HepG2 (cell line): ENCODE measurements around the gene NACC2. TPM values are rescaled to one million over a fixed set of nuclear protein-coding genes. Genes with fewer than 3 reads are reported as not detected.
A peak's percentile ranks its signal among the peaks of the same experiment; 100 is the strongest.

Experiments used
- ATAC-seq: fragments of 200-7000 bp; cut with Tn5 transposase; 3 replicates; pipeline ENCODE4 v1.9.1; 2020; ENCODE audit warnings: mild to moderate bottlenecking, moderate library complexity
- BruUV-seq: library from RNA; stranded (reverse); fragments of 400-500 nt; replicated peaks from 2 replicates; lab custom pipeline; 2021; lab: Mats Ljungman, UMichigan
- CTCF ChIA-PET: fragments of 300-600 bp; formaldehyde crosslinking; extraction: SDS; loops from one replicate; lab custom pipeline; 2021; ENCODE audit warnings: low total read pairs, inconsistent platforms, low intra/inter-chr PET ratio; lab: Yijun Ruan, JAX
- POLR2A ChIA-PET: fragments of 350-600 bp; sonication (Branson Sonifier 250); formaldehyde crosslinking; loops from one replicate; lab custom pipeline; 2020; ENCODE audit warnings: antibody characterized with exemption, inconsistent platforms; lab: Yijun Ruan, JAX
- DNase-seq: peaks from one replicate; pipeline ENCODE4 v3.0.0-alpha.2; 2015; ENCODE audit warnings: low spot score
- FAIRE-seq: peaks from 3 replicates; lab custom pipeline; 2011; peaks lifted over from hg19 to GRCh38; lab: Jason Lieb, UNC
- H2AFZ ChIP-seq: one replicate; pipeline ENCODE4 v1.6.1; 2011; ENCODE audit warnings: low read length, inconsistent platforms
- H3K27ac ChIP-seq: fragments of 300-600 bp; 3 replicates; pipeline ENCODE4 v1.8.0; 2011; ENCODE audit warnings: mixed run types, mild to moderate bottlenecking, mixed read lengths, low read length, inconsistent platforms; ENCODE audit not compliant: insufficient read depth; ENCODE audit errors: extremely low read length
- H3K27me3 ChIP-seq, 2 experiments: fragments of 200-600 bp in 1 of 2; 2 replicates in 1 of 2; 3 replicates in 1 of 2; pipeline versions ENCODE4 v1.6.0 to v1.8.0; 2011; ENCODE audit warnings: low read length in 2 of 2, mild to moderate bottlenecking in 2 of 2, moderate library complexity in 2 of 2, inconsistent platforms in 1 of 2; ENCODE audit not compliant: insufficient read depth in 2 of 2, control insufficient read depth in 1 of 2
- H3K36me3 ChIP-seq, 2 experiments: fragments of 200-600 bp in 1 of 2; replicated peaks in 1 of 2; 2 replicates in 1 of 2; 3 replicates in 1 of 2; pipeline versions ENCODE4 v1.5.1 to v1.8.0; 2011; ENCODE audit warnings: low read length in 2 of 2, inconsistent platforms in 1 of 2; ENCODE audit not compliant: insufficient read depth in 2 of 2, control insufficient read depth in 1 of 2
- H3K4me1 ChIP-seq: 2 replicates; pipeline ENCODE4 v1.5.1; 2012; ENCODE audit warnings: low read length, inconsistent platforms; ENCODE audit not compliant: insufficient read depth
- H3K4me2 ChIP-seq: 2 replicates; pipeline ENCODE4 v1.6.0; 2011; ENCODE audit warnings: low read depth, low read length, inconsistent platforms
- H3K4me3 ChIP-seq, 3 experiments: fragments of 200-600 bp in 1 of 3; sonication (generic), shearing (Covaris generic) in 1 of 3; replicated peaks in 1 of 3; 2 replicates each; pipeline ENCODE4 v1.5.1; 2011 to 2016; ENCODE audit warnings: low read length in 3 of 3, inconsistent platforms in 2 of 3, low read depth in 2 of 3, mild to moderate bottlenecking in 2 of 3, control low read depth in 1 of 3, mixed read lengths in 1 of 3; ENCODE audit not compliant: insufficient read depth in 1 of 3
- H3K79me2 ChIP-seq: one replicate; pipeline ENCODE4 v1.6.1; 2011; ENCODE audit warnings: low read length, inconsistent platforms; ENCODE audit not compliant: insufficient read depth
- H3K9ac ChIP-seq: 2 replicates; pipeline ENCODE4 v1.6.0; 2011; ENCODE audit warnings: mild to moderate bottlenecking, low read depth, low read length, inconsistent platforms; ENCODE audit not compliant: insufficient read depth
- H3K9me3 ChIP-seq: 2 replicates; pipeline ENCODE4 v1.5.1; 2012; ENCODE audit warnings: mild to moderate bottlenecking, low read length
- H4K20me1 ChIP-seq: 2 replicates; pipeline ENCODE4 v1.6.0; 2011; ENCODE audit warnings: inconsistent platforms, mild to moderate bottlenecking, low read length, moderate library complexity; ENCODE audit not compliant: insufficient read depth
- AGO1 ChIP-seq: fragments of 200-400 bp; formaldehyde crosslinking; IDR thresholded peaks from 2 replicates; pipeline ENCODE4 v1.6.1; 2017; ENCODE audit warnings: mild to moderate bottlenecking, low read depth, low read length, moderate library complexity; ENCODE audit not compliant: poor library complexity, severe bottlenecking
- CEBPB ChIP-seq: IDR thresholded peaks from 2 replicates; pipeline ENCODE4 v1.6.1; 2011; ENCODE audit warnings: low read depth, low read length, improper control_type of control experiment, borderline replicate concordance
- NR2F2 ChIP-seq: IDR thresholded peaks from 2 replicates; pipeline ENCODE4 v1.6.1; 2012; ENCODE audit warnings: low read depth, inconsistent platforms, borderline replicate concordance
- WGBS: methylation state at CpG from one replicate; pipeline ENCODE4 v1.1.6; 2017; ENCODE audit warnings: low lambda C conversion rate; 5-methylcytosine and 5-hydroxymethylcytosine counted together
- in situ Hi-C: cut with HindIII; loops from 2 replicates; pipeline ENCODE4 v1.10.0; 2017; ENCODE audit warnings: low pct_unique_long_range_greater_than_20kb; ENCODE audit not compliant: extremely low pct_ligation_motif_present
- intact Hi-C: fragments of 100-400 bp; cut with micrococcal nuclease; formaldehyde crosslinking; loops from one replicate; pipeline ENCODE4 v1.10.0; 2022; ENCODE audit not compliant: unreplicated experiment
- polyA plus RNA-seq, 8 experiments: library from polyadenylated mRNA; depleted of rRNA in 3 of 8; stranded (reverse) in 7 of 8; unstranded in 1 of 8; fragments of >200 nt; fragmentation: Illumina TruSeq in 4 of 8; extraction: Trizol in 4 of 8; gene quantifications; 2 replicates each; pipeline versions ENCODE4 v1.2.1 to v1.2.3, GENCODE V29; 2011 to 2016; ENCODE audit warnings: low read depth in 4 of 8, missing spikeins in 1 of 8, mixed read lengths in 1 of 8; ENCODE audit not compliant: insufficient read depth in 1 of 8
- total RNA-seq, 5 experiments: library from RNA; depleted of rRNA; stranded (reverse); fragments of >200 nt; fragmentation: Illumina TruSeq; extraction: Trizol; gene quantifications; 2 replicates each; pipeline ENCODE4 v1.2.3, GENCODE V29; 2016; ENCODE audit warnings: low read depth in 1 of 5
- TF ChIP-seq, protein P1 (sequence below), 2 experiments: sonication (generic) in 1 of 2; formaldehyde crosslinking in 1 of 2; IDR thresholded peaks; 2 replicates each; pipeline versions ENCODE4 v1.6.1 to v1.9.0; 2014 to 2022; ENCODE audit warnings: antibody characterized with exemption in 1 of 2, borderline replicate concordance in 1 of 2, inconsistent platforms in 1 of 2, low read depth in 1 of 2, missing genetic modification reagents in 1 of 2
- TF ChIP-seq, protein P2 (sequence below): sonication (generic); formaldehyde crosslinking; IDR thresholded peaks from 2 replicates; pipeline ENCODE4 v1.5.0; 2020; ENCODE audit warnings: mild to moderate bottlenecking, missing genetic modification reagents

The NACC2 gene
- total and polyA plus RNA-seq, 2 of the 13 experiments (the other 11 are each of a cell fraction or from before 2014, with no cell fraction given): 5.9 to 12.3 TPM

DNA sequence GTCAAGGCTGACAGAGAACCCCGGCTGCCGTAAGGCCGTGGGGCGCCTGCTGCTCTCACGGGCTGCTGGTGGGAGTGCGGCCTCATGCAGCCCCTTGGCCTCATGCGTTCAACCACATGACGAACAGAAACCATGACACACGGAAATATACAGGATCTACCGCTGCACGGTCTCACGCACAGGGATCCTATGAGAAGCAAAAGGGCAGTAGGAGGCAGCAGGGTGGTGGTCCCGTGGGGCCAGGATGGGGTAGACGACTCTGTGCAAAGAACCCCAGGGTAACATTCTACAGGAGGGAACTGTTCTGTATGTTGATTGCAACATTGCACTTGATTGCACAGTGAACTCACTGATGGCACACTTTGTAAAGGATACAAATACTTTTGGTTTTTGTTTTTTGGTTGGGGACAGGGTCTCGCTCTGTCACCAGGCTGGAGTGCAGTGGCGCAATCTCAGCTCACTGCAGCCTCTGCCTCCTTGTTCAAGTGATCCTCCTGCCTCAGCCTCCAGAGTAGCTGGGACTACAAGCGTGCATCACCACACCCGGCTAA, 51.6 kb downstream of the NACC2 start:
- Histone ChIP-seq H4K20me1 (0 out of 2 replicates have a peak, but pooled peaks cover 4% of the 10 kb centered on the region), H3K36me3 (peaks cover 9 to 45% of the 10 kb centered on the region in 2 experiments; a peak in 4 of 5 replicates), H3K9me3 (peaks cover 5% of the 10 kb centered on the region; the same call in 1 of the 2 replicates), H3K9ac (no peak overlapping the region), H3K27ac (no peak overlapping the region), H3K4me2 (no peak overlapping the region), H3K4me3 (no peak overlapping the region), H3K4me1 (no peaks in the 10 kb centered on the region), H3K79me2 (peaks cover 19% of the 10 kb centered on the region), H3K27me3 (no peaks in the 10 kb centered on the region), H2AFZ (no peak overlapping the region)
- in situ Hi-C loops (no loop called here), intact Hi-C loops (no loop called here)
- ATAC-seq (no peak), DNase-seq (no peak), FAIRE-seq (no peak)
- ChIA-PET CTCF (no interaction called here), POLR2A (no interaction called here)
- WGBS: 94% methylated on average over 14 of the region's 18 CpGs
- BruUV-seq: no TSS peak
- no peak for TF ChIP-seq NR2F2
- TF ChIP-seq, protein P1, sequence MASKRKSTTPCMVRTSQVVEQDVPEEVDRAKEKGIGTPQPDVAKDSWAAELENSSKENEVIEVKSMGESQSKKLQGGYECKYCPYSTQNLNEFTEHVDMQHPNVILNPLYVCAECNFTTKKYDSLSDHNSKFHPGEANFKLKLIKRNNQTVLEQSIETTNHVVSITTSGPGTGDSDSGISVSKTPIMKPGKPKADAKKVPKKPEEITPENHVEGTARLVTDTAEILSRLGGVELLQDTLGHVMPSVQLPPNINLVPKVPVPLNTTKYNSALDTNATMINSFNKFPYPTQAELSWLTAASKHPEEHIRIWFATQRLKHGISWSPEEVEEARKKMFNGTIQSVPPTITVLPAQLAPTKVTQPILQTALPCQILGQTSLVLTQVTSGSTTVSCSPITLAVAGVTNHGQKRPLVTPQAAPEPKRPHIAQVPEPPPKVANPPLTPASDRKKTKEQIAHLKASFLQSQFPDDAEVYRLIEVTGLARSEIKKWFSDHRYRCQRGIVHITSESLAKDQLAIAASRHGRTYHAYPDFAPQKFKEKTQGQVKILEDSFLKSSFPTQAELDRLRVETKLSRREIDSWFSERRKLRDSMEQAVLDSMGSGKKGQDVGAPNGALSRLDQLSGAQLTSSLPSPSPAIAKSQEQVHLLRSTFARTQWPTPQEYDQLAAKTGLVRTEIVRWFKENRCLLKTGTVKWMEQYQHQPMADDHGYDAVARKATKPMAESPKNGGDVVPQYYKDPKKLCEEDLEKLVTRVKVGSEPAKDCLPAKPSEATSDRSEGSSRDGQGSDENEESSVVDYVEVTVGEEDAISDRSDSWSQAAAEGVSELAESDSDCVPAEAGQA (IDR thresholded peaks at IDR 0.05; ENCODE audit: low read depth): no peak
- TF ChIP-seq, protein P1 (CRISPR knock-in tag; IDR thresholded peaks at IDR 0.05; ENCODE audit: borderline replicate concordance): no peak
- TF ChIP-seq CEBPB: peak; percentile 15; the same call in 1 of the 2 replicates
- TF ChIP-seq AGO1: no peak
- TF ChIP-seq, protein P2, sequence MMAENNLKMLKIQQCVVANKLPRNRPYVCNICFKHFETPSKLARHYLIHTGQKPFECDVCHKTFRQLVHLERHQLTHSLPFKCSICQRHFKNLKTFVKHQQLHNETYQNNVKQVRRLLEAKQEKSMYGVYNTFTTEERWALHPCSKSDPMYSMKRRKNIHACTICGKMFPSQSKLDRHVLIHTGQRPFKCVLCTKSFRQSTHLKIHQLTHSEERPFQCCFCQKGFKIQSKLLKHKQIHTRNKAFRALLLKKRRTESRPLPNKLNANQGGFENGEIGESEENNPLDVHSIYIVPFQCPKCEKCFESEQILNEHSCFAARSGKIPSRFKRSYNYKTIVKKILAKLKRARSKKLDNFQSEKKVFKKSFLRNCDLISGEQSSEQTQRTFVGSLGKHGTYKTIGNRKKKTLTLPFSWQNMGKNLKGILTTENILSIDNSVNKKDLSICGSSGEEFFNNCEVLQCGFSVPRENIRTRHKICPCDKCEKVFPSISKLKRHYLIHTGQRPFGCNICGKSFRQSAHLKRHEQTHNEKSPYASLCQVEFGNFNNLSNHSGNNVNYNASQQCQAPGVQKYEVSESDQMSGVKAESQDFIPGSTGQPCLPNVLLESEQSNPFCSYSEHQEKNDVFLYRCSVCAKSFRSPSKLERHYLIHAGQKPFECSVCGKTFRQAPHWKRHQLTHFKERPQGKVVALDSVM (CRISPR knock-in tag): peak; percentile 41; the same call in 1 of the 2 replicates
